HG03039 (cell line): Measurements from ENCODE around the gene C1GALT1.
"Not testable (repeated sequence)": the region's sequence is repeated elsewhere in the genome, so short reads cannot be mapped to it uniquely, and the experiment has no call there.

ENCODE experiments used
- ATAC-seq: cut with Tn5 transposase; IDR thresholded peaks from one replicate; pipeline ENCODE4 v1.9.1; 2021; ENCODE audit warnings: mild to moderate bottlenecking, moderate library complexity; ENCODE audit not compliant: unreplicated experiment

C1GALT1 gene

DNA sequence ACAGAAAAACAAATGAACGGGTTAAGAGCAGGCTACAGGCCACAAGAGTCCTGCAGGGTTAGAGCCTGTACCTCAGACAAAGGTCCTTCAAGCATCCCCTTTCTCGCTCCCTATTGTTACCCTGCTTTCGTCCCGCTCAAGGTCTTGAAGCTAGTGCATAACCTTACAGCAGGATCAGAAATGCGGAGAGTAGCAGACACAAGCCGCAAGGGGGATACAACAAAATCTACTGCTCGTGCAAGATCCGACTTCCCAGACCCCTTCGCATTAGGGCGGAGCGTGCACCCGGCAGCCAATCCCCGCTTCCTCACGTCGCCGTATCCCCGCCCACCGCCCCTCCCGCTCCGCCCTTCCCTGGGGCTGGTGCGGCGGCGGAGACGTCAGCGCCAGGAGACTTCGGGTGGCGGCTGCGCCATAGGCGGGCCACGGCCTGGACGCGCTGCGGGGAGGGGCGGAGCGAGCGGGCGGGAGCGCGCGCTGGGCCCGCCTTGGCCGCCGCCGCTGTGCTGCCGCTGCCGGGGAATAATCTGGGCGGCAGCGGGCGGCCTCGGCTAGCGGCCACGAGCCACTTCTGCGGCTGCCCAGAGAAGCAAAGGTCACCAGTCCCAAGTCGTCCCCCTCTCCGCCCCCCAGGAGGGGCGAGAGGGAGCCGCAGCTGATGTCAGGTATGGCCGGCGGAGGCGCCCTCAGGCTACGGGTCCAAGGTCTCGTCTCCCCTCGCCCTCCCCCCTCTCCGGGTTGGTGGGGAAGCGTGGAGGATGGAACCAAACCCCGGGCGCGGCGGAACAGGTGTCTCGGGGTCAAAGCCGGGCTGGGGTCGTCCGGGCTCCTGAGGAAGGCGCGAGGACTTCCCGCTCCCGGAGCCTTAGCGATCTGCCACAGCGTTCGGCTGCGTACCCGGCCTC is at the start of gene C1GALT1:
TSS of gene C1GALT1 (plus strand) at position 389 of the 905 bp plus-strand sequence. CDS start 51,776 bp downstream, outside the sequence.
- ATAC-seq, result peak; percentile 82

- ATAC-seq, result no peak
Measured at GRCh38 chr7:7134046-7134445, 48.3 kb upstream of the C1GALT1 start.

DNA sequence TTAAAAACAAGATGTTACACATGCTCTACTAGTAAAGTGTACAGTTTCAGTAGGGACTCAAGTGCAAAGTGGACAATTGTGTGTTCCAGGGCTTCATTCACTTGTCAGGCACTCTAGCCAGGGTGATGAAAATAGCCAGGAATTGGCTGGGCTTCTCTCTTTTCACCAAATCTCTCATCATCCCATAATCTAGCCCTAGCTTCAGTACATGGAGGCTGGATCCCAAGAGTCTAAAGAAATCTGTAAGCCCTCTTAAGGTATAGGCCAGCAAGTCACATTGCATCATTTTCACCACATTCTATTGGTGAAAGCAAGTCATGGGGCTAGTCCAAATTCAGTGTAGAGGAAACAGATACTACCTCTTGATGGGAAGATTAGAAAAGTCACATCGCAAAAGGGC is 47.3 kb upstream of the C1GALT1 start:
- ATAC-seq, result no peak

- not testable (repeated sequence) for ATAC-seq
Measured at GRCh38 chr7:7135924-7136323, 46.4 kb upstream of the C1GALT1 start.

- ATAC-seq, result no peak
Measured at GRCh38 chr7:7136466-7137381, 45.6 kb upstream of the C1GALT1 start.

DNA sequence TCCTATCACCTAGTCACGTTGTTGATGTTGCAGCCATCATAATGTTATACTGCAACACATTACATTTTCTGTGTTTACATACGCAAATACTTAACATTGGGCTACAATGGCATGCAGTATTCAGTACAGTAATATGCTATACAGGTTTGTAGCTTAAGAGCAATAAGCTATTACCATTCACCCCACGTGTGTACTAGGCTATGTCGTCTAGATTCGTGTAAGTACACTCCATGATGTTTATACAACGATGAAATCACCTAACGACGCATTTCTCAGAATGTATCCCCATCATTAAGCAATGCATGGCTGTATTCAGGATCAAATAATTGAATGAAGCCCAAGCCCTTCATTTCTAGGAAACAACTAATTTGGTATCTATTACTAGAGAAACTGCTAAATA is 43.4 kb upstream of the C1GALT1 start:
- ATAC-seq, result no peak

GRCh38 chr7:7143404-7143803 is 38.9 kb upstream of the C1GALT1 start:
- not testable (repeated sequence) for ATAC-seq

GRCh38 chr7:7145151-7145550 is 37.2 kb upstream of the C1GALT1 start:
- ATAC-seq, result not testable (repeated sequence)

DNA sequence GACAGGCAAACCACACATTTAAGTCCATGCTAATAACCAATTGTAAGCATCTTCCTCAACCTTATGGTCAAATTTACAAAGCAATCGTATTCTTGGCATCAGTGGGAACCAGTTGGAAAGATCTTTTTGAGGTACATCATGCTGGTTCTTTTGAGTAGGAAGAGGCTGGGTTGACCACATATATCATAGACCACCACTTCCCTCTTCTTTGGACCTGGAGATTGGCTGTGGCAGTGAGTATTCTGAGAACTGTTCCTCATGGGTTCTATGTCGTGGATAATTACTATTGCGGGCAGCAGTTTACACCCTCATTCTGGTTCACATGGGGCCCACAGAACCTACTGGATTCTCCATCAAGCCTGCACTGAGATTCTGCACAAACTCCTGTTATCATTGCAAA is 35.5 kb upstream of the C1GALT1 start:
- no peak for ATAC-seq

- no peak for ATAC-seq
Measured at GRCh38 chr7:7148798-7149481, 33.4 kb upstream of the C1GALT1 start.

DNA sequence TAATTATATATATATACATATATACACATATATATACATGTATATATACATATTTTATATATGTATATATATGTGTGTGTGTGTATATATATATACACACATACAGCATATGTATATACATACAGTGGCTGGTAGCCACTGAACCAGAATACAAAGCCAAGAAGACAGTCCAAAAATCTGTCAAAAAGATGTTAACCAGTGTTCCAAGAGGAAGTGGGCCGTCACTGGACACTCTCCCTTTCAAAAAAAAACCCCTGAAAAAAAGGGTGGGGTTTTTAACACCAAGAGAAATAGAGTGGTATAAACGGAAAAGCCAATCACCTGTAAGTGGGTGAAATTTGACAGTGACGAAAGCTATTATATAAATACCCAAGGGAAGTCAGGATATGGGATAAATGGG is 31.1 kb upstream of the C1GALT1 start:
- ATAC-seq, result no peak

- no peak for ATAC-seq
Measured at GRCh38 chr7:7151865-7152264, 30.5 kb upstream of the C1GALT1 start.

DNA sequence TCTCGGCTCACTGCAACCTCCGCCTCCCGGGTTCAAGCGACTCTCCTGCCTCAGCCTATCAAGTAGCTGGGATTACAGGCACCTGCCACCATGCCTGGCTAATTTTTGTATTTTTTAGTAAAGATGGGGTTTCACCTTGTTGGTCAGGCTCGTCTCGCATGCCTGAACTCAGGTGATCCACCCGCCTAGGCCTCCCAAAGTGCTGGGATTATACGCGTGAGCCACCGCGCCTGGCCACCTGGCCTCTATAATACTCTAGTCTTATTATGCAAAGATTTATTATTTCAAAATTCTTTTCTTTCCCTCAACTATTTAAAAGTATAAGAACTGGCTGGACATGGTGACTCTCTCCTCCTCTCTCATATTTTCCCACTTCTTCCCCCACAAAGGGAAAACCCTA is 30.0 kb upstream of the C1GALT1 start:
- ATAC-seq, result no peak

- ATAC-seq, result not testable (repeated sequence)
Measured at GRCh38 chr7:7154355-7154754, 28.0 kb upstream of the C1GALT1 start.

GRCh38 chr7:7156663-7157062 is 25.7 kb upstream of the C1GALT1 start:
- no peak for ATAC-seq

DNA sequence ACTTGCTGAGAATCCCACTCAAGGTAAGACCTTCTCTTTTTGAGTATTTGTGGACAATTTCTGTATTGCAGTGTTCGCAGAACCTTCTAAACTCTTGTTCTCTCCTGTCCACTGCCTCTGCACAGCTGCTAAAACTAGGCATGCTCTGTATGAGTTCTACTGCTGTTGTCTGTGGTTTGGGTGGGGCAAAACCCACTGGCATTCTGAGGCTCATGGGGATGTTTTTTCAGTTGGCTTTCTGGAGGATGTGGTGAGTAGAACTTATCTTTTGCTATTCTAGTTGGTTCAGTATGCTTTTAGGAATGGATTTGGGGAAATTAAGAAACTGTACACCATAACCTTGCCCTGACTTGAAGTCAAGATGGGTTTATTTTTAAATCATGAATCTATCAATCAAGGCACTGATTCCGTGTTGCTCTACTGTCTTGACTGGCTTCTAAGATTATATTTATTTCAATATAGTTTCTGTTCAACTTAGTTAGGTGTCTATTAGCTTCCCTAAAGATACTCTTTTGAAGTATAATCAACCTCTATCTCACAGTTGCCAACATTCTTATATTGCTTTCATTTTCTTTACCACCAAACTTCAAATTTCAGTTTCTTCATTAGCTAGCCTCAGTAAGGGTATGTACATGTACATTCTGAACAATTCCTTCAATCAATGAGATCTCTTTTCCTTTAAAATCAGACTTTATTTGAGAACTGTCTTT is 25.0 kb upstream of the C1GALT1 start:
- peak; percentile 92 for ATAC-seq

GRCh38 chr7:7157887-7158271 is 24.5 kb upstream of the C1GALT1 start:
- no peak for ATAC-seq

DNA sequence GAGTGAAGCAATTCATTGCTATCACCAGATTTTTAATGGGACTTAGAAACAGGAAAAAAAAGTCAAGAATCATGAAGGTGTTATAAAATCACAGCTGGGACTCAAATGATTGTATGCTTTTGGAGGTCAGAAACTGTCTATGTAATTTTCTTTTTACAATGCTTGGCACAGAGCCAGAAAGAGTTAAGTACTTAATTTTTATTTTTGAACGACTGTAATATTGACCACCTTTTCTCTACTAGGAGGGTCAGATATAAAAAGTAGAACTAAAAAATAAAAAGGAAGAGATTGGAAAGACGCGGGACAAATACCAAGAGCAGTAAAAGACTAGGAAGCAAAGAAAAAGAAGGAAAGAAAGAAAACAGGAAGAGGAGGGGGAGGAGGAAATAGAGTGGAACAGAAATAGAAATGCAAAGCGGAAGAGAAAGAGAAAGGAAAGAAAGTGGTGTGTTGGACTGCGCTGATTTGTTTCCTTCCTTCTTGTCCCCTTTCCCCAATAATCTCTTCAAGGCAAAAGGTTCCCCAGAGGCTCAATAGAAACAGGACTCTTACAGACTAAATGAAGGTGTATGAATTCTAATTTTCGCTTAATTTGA is 23.2 kb upstream of the C1GALT1 start:
- ATAC-seq, result no peak

DNA sequence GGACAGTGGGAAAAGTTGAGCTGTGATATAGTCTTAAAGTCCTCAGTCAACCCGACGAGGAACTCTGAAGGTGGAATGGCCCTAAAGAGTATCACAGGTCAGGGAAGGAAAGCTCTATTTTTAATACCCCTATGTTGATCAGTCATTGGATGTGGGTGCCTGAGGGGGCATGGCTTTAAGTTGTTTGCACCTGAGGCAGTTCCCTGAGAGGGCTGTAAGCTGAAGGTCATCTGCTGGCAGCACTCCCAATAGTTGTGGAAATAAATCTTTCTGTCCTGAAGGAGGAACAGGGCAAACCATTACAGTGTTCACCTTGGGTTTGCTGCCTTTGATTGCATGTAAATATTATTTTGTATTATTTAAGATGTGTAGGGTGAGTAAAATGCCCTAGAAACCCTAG is 17.8 kb upstream of the C1GALT1 start:
- ATAC-seq, result no peak

- no peak for ATAC-seq
Measured at GRCh38 chr7:7165372-7165771, 17.0 kb upstream of the C1GALT1 start.
